ENCODE results near the gene CYP21A2.

GRCh38 chr6:32086661-32087573 lies 48.7 kb downstream of the CYP21A2 start:
- TF ChIP-seq, protein P1, sequence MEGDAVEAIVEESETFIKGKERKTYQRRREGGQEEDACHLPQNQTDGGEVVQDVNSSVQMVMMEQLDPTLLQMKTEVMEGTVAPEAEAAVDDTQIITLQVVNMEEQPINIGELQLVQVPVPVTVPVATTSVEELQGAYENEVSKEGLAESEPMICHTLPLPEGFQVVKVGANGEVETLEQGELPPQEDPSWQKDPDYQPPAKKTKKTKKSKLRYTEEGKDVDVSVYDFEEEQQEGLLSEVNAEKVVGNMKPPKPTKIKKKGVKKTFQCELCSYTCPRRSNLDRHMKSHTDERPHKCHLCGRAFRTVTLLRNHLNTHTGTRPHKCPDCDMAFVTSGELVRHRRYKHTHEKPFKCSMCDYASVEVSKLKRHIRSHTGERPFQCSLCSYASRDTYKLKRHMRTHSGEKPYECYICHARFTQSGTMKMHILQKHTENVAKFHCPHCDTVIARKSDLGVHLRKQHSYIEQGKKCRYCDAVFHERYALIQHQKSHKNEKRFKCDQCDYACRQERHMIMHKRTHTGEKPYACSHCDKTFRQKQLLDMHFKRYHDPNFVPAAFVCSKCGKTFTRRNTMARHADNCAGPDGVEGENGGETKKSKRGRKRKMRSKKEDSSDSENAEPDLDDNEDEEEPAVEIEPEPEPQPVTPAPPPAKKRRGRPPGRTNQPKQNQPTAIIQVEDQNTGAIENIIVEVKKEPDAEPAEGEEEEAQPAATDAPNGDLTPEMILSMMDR (conservative IDR thresholded peaks at IDR 0.05 in 1 of 2, IDR thresholded peaks at IDR 0.05 in 1 of 2; ENCODE audit: extremely low read depth in 1 of 2, insufficient read depth in 1 of 2, low read depth in 1 of 2, low read length in 2 of 2), result no peak
- TF ChIP-seq EZH2 (IDR thresholded peaks at IDR 0.05; ENCODE audit: borderline replicate concordance, low read length), result no peak

All from mammary epithelial cell (primary cell).